ENCODE measurements around the gene YWHAQ.

The YWHAQ gene

GRCh38 chr2:9630736-9631552 is at the start of gene YWHAQ:
TSS of gene YWHAQ (minus strand) at chr2:9630997. CDS start at chr2:9630452, 545 bp downstream.
- DNase-seq, result peak; percentile 98

- no peak for DNase-seq
Measured at GRCh38 chr2:9680082-9680481, 49.3 kb upstream of the YWHAQ start.

- DNase-seq, result no peak
Measured at GRCh38 chr2:9679218-9679617, 48.4 kb upstream of the YWHAQ start.

- no peak for DNase-seq
Measured at GRCh38 chr2:9678544-9678943, 47.7 kb upstream of the YWHAQ start.

- DNase-seq, result no peak
Measured at GRCh38 chr2:9675415-9676351, 44.9 kb upstream of the YWHAQ start.

GRCh38 chr2:9674891-9675414 is 44.2 kb upstream of the YWHAQ start:
- DNase-seq, result no peak

GRCh38 chr2:9673914-9674481 is 43.2 kb upstream of the YWHAQ start:
- no peak for DNase-seq

GRCh38 chr2:9668687-9669345 is 38.0 kb upstream of the YWHAQ start:
- DNase-seq, result peak; percentile 19

GRCh38 chr2:9667826-9668225 is 37.0 kb upstream of the YWHAQ start:
- no peak for DNase-seq

GRCh38 chr2:9666306-9666705 is 35.5 kb upstream of the YWHAQ start:
- no peak for DNase-seq

GRCh38 chr2:9665898-9666297 is 35.1 kb upstream of the YWHAQ start:
- no peak for DNase-seq

- no peak for DNase-seq
Measured at GRCh38 chr2:9664365-9664764, 33.6 kb upstream of the YWHAQ start.

GRCh38 chr2:9663008-9663879 is 32.4 kb upstream of the YWHAQ start:
- no peak for DNase-seq

- DNase-seq, result no peak
Measured at GRCh38 chr2:9661261-9661660, 30.5 kb upstream of the YWHAQ start.

- DNase-seq, result no peak
Measured at GRCh38 chr2:9660781-9661180, 30.0 kb upstream of the YWHAQ start.

GRCh38 chr2:9660154-9660553 is 29.4 kb upstream of the YWHAQ start:
- DNase-seq, result no peak

GRCh38 chr2:9658972-9659371 is 28.2 kb upstream of the YWHAQ start:
- no peak for DNase-seq

GRCh38 chr2:9657731-9658130 is 26.9 kb upstream of the YWHAQ start:
- no peak for DNase-seq

- no peak for DNase-seq
Measured at GRCh38 chr2:9657083-9657482, 26.3 kb upstream of the YWHAQ start.

- DNase-seq, result no peak
Measured at GRCh38 chr2:9656270-9656766, 25.5 kb upstream of the YWHAQ start.

Measured in DMS153 (cell line).